ACC112 (cell line): ENCODE data around the gene MAD1L1.
"Not testable (repeated sequence)": the region's sequence is repeated elsewhere in the genome, so short reads cannot be mapped to it uniquely, and the experiment has no call there.

ENCODE experiments used
- H2AFZ ChIP-seq: fragments of 200-600 bp; sonication (generic); one replicate; pipeline ENCODE4 v1.6.0; 2017; ENCODE audit warnings: antibody characterized with exemption, low read length; ENCODE audit not compliant: unreplicated experiment
- H3K27ac ChIP-seq: fragments of 200-600 bp; sonication (generic); 2 replicates; pipeline ENCODE4 v1.5.1; 2014; ENCODE audit warnings: low read depth, mild to moderate bottlenecking, antibody characterized with exemption, low read length, moderate library complexity
- H3K27me3 ChIP-seq: fragments of 200-600 bp; sonication (generic); 2 replicates; pipeline ENCODE4 v1.6.1; 2014; ENCODE audit warnings: mild to moderate bottlenecking, antibody characterized with exemption, low read length, moderate library complexity, mixed read lengths; ENCODE audit not compliant: insufficient read depth
- H3K36me3 ChIP-seq: fragments of 200-600 bp; sonication (generic); 2 replicates; pipeline ENCODE4 v1.6.1; 2016; ENCODE audit warnings: mild to moderate bottlenecking, antibody characterized with exemption, low read length, moderate library complexity, mixed read lengths; ENCODE audit not compliant: insufficient read depth
- H3K4me1 ChIP-seq: fragments of 200-600 bp; sonication (generic); one replicate; pipeline ENCODE4 v1.6.1; 2016; ENCODE audit warnings: low read length, mixed read lengths; ENCODE audit not compliant: insufficient read depth, unreplicated experiment, control insufficient read depth
- H3K4me3 ChIP-seq: fragments of 200-600 bp; sonication (generic); 2 replicates; pipeline ENCODE4 v1.5.1; 2014; ENCODE audit warnings: mild to moderate bottlenecking, low read depth, low read length
- H3K79me2 ChIP-seq: fragments of 200-600 bp; sonication (generic); one replicate; pipeline ENCODE4 v1.6.0; 2016; ENCODE audit warnings: low read length; ENCODE audit not compliant: control insufficient read depth, unreplicated experiment, insufficient read depth

Gene MAD1L1

DNA sequence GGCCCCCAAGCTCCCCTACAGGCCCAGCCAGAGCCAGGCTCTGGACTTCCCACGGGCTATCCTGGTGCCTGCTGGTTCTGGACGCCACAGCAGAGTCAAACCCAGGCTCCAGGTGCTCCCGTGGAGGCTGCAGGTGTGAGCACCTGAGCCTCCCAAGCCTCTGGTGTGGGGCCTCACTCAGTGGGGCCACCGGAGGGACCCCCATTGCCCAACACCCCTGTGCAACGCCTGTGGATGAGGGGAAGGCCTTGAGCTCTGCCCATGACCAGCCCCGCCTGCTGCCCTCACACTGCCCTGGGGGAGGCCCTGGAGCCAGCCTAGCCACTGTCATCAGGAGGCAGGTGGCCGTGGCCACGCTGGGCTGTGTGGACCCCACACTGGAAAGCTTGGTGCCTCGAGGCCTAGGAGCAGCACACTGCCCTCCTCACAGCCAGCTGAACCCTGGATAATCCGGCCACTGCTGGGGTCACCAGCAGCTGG is 229.3 kb downstream of the MAD1L1 start:
- H3K36me3 ChIP-seq: no peaks in the 10 kb centered on the region
- no peak overlapping the region for H2AFZ ChIP-seq
- no peaks in the 10 kb centered on the region for H3K4me1 ChIP-seq
- no peak overlapping the region for H3K4me3 ChIP-seq
- no peak overlapping the region for H3K27ac ChIP-seq
- no peaks in the 10 kb centered on the region for H3K79me2 ChIP-seq
- no peaks in the 10 kb centered on the region for H3K27me3 ChIP-seq

DNA sequence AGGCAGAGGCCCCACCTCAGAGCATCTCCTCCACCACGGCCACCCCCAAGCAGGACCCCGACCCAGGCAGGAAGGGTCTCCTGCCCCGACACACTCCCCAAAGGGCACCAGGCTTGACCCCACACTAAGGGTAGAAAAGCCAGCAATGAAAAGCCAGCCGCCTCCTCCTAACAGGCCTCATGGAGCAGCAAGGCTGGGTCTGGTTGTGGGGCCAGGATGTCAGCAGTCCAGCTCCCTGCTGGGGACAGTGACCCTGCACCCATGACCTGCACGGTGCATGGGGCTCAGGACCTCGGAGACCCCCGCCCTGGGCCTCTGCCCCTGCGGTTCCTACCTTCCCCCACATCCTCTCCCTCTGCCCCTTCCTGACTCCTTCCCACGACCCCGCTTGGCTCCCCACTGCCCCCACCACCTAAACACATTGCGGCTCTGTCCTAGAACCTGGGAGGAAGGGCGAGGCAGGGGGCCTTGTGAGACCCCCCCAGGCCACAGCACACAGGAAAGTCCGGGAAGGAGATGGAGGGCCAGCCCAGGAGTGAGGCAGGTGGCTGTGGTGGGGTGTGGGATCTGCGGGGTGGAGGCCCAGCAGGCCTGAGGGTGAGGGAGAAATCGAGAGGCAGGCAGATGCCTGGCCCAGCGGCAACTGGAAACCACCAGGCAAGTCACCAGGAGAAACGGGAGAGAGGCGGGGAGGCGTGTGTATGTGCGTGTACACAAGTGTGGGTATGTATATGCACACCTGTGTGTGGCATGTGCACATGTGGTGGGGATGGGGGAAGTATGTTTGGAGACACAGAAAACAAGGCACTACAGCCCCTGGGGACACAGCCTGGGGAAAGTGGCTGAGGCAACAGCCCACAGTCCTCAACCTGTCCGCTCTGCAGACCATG is 229.9 kb downstream of the MAD1L1 start:
- H3K27me3 ChIP-seq: no peaks in the 10 kb centered on the region
- H3K4me3 ChIP-seq: no peak overlapping the region
- H3K79me2 ChIP-seq: no peaks in the 10 kb centered on the region
- H3K36me3 ChIP-seq: no peaks in the 10 kb centered on the region
- no peak overlapping the region for H3K27ac ChIP-seq
- H2AFZ ChIP-seq: no peak overlapping the region
- H3K4me1 ChIP-seq: no peaks in the 10 kb centered on the region

DNA sequence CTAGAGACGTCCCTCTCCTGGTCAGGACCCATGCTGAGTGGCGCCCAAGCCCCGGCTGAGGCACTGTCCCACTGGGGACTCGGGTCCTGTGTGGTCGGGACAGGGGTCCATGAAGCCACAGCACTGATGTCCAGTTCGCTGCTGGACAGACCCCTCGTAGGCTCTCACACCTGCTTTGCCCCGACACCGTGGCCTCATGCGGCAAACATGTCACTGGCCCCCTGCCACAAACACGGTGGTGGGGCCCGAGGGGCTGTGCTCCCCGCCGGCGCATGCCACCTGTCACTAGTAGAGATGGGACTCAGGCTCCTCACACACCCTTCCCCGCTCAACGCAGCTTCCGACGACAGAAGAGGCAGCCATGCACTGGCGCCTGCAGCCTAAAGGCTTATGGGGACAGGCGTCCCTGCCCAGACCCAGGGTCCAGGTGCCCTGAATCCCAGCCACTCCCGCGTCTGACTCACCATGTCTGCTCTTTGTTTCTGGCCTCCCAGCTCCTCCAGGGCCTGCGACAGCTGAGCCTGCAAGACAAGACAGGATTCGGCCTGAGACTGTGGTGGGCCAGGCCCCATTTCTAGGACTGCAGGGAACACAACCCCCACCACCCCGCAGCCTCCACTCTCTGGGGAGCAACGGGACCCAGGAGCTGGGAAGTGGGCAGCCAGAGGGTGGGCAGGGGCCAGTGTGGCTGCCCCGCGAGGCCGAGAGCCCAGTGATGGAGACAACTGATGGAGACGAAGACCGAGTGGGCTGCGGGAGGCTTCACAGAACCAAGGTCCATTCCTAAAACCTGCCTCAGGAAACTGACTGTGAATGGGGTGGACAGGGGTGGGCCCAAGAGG is 230.9 kb downstream of the MAD1L1 start:
- Histone ChIP-seq H2AFZ (no peak overlapping the region), H3K27me3 (no peaks in the 10 kb centered on the region), H3K27ac (no peak overlapping the region), H3K36me3 (no peaks in the 10 kb centered on the region), H3K4me3 (no peak overlapping the region), H3K4me1 (no peaks in the 10 kb centered on the region), H3K79me2 (no peaks in the 10 kb centered on the region)

DNA sequence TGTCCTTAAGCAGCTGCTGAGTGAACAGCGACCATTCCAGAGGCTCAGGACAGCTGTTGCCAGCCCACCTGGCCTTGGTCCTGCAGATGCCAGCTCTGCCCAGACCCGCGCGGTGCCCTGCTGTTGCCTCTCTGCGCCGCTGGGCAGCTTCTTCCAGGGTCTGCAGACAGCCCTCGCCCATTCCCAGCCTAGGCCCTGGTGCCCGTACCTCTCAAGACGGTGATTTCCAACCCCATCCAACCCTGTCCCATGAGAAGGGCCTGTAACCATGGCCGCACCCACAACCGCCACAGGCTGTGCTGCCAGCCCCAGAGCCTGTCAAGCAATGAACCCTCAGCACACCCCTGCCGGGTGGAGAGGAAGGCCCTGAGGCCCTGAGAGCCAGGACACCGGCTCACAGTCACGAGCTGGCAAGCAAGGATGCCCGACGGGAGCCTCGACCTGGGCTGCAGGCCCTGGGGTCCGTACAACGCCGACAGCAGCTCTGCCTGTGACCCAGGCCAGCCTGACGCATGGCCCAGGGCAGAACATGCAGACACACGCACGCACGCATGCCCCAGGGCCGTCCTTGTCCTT is 231.9 kb downstream of the MAD1L1 start:
- no peak overlapping the region for H2AFZ ChIP-seq
- no peak overlapping the region for H3K27ac ChIP-seq
- no peaks in the 10 kb centered on the region for H3K4me1 ChIP-seq
- H3K36me3 ChIP-seq: no peaks in the 10 kb centered on the region
- no peaks in the 10 kb centered on the region for H3K27me3 ChIP-seq
- no peak overlapping the region for H3K4me3 ChIP-seq
- no peaks in the 10 kb centered on the region for H3K79me2 ChIP-seq

DNA sequence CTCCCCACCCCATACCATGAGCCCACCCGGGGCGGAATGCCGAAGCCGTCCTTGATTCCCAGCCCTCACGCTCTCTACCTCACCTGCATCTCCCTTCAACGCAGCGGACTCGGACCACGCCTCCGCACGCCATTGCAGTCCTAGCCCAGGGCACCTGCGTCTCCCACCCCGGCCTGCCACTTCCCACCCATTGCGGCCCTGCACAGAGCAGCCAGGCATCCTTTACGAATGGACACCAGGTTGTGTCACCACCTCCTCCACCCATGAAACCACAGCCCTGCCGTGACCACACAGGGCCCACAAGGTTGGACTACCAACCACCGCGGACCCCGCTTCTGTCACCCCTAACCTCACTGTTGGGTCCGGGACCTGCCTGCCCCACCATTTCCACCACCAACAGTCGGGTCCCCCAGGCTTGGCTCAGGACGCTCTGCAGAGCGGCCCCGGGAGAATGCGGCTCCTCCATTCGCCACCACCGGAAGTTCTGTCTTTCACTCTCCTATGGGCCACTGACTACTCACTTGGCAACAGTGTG is 232.5 kb downstream of the MAD1L1 start:
- Histone ChIP-seq H3K4me3 (no peak overlapping the region), H3K79me2 (no peaks in the 10 kb centered on the region), H3K27ac (no peak overlapping the region), H2AFZ (no peak overlapping the region), H3K36me3 (no peaks in the 10 kb centered on the region), H3K4me1 (no peaks in the 10 kb centered on the region), H3K27me3 (no peaks in the 10 kb centered on the region)

DNA sequence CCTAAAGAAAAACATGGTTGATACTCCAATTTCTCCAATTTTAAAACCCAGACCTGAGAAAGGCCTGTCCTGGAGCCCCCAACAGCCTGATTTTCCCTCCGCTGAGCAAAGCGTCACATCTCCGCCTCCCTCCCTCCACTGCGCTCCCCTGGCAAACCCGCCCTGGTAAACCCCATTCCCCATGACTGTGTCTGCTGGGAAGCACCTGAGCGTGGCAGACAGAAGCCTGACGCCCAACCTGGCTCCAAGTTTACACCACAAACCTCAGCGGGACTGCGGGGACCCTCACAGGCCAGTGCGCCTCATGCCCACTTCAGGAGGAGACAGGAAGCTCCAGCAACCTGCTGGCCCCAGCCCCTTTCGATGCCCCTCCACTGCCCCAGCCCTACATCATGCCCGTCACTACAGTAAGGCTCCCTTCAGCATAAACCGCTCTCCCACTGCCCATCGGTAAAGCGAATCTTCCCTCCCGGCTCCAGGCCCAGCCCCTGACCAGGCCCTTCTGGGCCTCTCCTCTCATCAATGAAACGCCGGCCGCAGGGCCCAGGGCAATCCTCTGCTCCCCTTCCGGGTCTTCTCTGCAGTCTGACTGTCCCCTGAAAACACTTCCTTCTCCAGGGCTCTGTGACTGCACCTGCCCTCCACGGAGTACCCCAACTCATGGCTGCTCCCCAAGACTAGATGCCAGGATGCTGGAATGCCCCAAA is 233.3 kb downstream of the MAD1L1 start:
- no peaks in the 10 kb centered on the region for H3K4me1 ChIP-seq
- H2AFZ ChIP-seq: no peak overlapping the region
- H3K4me3 ChIP-seq: no peak overlapping the region
- no peaks in the 10 kb centered on the region for H3K36me3 ChIP-seq
- no peaks in the 10 kb centered on the region for H3K27me3 ChIP-seq
- no peaks in the 10 kb centered on the region for H3K79me2 ChIP-seq
- no peak overlapping the region for H3K27ac ChIP-seq

DNA sequence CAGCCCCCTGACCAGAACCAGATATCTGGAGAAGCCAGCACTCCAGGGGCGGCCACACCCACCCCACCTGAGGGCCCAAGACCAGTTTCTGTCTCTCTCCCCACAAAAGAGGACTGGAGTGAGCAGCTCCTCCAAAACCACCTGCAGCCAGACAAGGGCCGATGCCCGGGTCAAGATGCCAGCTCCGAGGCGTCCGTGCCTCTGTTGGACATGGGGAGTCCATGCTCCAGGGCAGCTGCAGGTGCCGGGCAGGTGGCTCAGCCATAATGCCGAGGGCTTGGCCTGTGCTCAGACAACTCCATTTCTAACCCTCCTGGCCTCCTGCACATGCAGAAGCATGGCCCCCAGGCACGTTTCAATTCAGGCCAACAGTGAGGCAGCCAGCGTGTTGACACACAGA is 234.6 kb downstream of the MAD1L1 start:
- Histone ChIP-seq H3K79me2 (no peaks in the 10 kb centered on the region), H3K36me3 (no peaks in the 10 kb centered on the region), H3K27me3 (no peaks in the 10 kb centered on the region), H2AFZ (no peak overlapping the region), H3K4me1 (no peaks in the 10 kb centered on the region), H3K27ac (no peak overlapping the region), H3K4me3 (no peak overlapping the region)

DNA sequence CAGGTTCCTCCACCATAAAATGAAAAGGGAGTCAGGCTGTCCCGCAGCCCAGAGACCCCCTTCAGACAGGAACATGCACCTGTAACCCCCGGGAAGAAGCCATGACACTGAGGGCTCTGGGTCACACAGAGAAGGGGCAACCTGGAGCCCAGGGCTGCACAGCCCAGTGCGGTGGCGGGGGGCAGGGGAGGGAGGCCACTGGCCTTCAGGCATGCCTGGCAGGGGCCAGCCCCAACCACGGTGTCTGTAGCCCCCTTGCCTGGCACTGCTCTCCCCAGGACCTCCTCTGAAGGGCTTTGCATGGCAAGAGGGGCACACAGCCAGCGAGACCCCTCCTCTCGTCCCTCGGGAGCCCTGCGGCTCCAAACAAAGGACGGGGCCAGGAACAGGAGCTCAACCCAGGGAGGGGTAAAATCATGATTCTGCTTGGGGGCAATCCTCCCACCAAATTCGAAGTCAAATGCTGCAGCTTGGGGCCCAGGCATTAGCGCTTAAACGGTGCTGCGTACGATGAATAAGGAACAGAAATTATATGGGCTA is 235.1 kb downstream of the MAD1L1 start:
- H2AFZ ChIP-seq: no peak overlapping the region
- H3K79me2 ChIP-seq: no peaks in the 10 kb centered on the region
- H3K27me3 ChIP-seq: no peaks in the 10 kb centered on the region
- H3K4me1 ChIP-seq: no peaks in the 10 kb centered on the region
- H3K36me3 ChIP-seq: no peaks in the 10 kb centered on the region
- no peak overlapping the region for H3K27ac ChIP-seq
- no peak overlapping the region for H3K4me3 ChIP-seq

DNA sequence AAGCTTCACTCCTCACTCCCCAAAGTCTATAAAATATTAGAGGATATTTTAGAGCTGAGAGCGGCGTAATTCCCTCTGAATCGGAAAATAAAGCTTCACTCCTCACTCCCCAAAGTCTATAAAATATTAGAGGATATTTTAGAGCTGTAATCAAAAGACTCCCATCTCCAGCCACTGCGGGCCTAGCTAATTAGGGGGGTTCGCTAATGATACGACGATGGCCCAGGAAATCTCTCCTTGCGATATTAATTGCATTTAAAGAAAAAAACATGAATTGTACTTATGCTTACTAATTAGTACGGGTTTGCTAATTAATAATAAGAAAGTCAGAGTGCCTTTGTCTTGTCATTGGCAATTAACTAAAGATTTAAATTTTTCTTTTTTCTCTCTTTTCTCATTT is 235.9 kb downstream of the MAD1L1 start:
- H3K79me2 ChIP-seq: no peaks in the 10 kb centered on the region
- no peak overlapping the region for H3K4me3 ChIP-seq
- no peak overlapping the region for H2AFZ ChIP-seq
- no peaks in the 10 kb centered on the region for H3K4me1 ChIP-seq
- H3K27ac ChIP-seq: no peak overlapping the region
- H3K27me3 ChIP-seq: no peaks in the 10 kb centered on the region
- no peaks in the 10 kb centered on the region for H3K36me3 ChIP-seq

DNA sequence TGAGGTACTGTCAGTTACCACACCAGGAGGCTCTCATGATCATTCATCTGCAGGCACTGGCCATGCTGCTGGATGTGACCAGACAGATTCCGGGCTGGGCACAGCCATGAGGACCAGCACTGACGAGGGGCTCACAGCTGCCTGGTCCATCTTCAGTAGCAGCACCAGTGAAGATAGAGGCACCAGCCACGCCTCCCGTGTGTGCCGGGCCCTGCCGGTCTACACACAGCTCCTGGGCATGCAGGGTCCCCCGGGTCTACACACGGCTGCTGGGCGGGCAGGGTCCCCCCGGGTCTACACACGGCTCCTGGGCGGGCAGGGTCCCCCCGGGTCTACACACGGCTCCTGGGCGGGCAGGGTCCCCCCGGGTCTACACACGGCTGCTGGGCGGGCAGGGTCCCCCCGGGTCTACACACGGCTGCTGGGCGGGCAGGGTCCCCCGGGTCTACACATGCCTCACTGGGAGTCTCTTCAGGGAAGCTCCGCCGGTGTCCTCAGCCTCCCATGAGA is 236.8 kb downstream of the MAD1L1 start:
- not testable (repeated sequence) for H2AFZ ChIP-seq, H3K36me3 ChIP-seq, H3K27ac ChIP-seq, H3K27me3 ChIP-seq, H3K4me1 ChIP-seq, H3K4me3 ChIP-seq, H3K79me2 ChIP-seq
